Activated CD8-positive, alpha-beta memory T cell treated with anti-CD3 and anti-CD28 coated beads for 4 hours (primary cell): Measurements from ENCODE around the gene DIP2C.
"Not testable (repeated sequence)": the region's sequence is repeated elsewhere in the genome, so short reads cannot be mapped to it uniquely, and the experiment has no call there.

ENCODE experiments used
- DNase-seq, 2 donors: peaks; one replicate each; pipeline ENCODE4 v3.0.0-alpha.2; 2020; ENCODE audit warnings: low read depth in 2 of 2

The DIP2C gene, protein sequence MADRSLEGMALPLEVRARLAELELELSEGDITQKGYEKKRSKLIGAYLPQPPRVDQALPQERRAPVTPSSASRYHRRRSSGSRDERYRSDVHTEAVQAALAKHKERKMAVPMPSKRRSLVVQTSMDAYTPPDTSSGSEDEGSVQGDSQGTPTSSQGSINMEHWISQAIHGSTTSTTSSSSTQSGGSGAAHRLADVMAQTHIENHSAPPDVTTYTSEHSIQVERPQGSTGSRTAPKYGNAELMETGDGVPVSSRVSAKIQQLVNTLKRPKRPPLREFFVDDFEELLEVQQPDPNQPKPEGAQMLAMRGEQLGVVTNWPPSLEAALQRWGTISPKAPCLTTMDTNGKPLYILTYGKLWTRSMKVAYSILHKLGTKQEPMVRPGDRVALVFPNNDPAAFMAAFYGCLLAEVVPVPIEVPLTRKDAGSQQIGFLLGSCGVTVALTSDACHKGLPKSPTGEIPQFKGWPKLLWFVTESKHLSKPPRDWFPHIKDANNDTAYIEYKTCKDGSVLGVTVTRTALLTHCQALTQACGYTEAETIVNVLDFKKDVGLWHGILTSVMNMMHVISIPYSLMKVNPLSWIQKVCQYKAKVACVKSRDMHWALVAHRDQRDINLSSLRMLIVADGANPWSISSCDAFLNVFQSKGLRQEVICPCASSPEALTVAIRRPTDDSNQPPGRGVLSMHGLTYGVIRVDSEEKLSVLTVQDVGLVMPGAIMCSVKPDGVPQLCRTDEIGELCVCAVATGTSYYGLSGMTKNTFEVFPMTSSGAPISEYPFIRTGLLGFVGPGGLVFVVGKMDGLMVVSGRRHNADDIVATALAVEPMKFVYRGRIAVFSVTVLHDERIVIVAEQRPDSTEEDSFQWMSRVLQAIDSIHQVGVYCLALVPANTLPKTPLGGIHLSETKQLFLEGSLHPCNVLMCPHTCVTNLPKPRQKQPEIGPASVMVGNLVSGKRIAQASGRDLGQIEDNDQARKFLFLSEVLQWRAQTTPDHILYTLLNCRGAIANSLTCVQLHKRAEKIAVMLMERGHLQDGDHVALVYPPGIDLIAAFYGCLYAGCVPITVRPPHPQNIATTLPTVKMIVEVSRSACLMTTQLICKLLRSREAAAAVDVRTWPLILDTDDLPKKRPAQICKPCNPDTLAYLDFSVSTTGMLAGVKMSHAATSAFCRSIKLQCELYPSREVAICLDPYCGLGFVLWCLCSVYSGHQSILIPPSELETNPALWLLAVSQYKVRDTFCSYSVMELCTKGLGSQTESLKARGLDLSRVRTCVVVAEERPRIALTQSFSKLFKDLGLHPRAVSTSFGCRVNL (N-terminal part only)

DNA sequence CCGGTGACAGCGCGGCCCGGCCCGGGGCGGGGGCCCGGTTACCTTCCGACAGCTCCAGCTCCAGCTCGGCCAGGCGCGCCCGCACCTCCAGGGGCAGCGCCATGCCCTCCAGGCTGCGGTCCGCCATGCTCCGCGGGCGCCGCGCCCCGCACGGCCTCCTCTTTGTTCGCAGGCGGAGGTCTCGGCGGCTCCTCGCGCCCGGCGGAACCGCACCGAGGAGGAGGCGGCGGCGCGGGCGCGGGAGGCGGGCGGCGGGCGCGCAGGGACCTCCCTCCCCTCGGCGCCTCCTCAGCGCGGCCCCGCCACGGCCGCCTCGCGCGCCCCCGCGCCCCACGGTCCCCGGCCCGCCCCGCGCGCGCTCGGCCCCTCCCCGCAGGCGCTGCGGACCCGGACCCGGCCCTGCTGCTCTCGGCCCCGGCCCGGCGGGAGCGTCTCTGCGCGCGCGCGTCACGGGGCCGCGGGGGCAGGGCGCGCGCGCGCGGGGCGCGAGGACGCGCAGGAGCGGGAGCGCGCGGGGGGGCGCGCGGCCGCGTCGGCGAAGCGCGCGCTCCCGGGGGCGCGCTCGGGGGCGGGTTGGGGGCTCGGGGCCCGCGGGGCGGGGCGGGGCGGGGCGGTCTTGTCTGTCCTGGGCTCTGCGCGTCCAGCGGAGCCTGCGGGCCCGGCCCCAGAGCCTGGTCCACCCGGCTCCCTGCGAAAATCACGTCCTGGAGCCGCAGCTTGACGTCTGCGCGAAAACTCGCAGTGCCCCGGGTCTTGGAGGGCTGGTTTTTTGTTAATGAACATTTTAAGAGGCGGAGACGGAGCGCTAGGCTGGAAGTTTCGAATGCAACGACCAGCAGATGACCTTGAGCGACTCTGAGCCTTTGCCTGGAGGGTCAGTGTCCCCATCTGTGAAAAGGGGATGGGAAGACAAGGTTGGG lies at the start of gene DIP2C:
Gene DIP2C (minus strand): TSS at position 217 of the 920 bp plus-strand sequence. CDS start 90 bp downstream, at position 127.
- no peak for DNase-seq

DNA sequence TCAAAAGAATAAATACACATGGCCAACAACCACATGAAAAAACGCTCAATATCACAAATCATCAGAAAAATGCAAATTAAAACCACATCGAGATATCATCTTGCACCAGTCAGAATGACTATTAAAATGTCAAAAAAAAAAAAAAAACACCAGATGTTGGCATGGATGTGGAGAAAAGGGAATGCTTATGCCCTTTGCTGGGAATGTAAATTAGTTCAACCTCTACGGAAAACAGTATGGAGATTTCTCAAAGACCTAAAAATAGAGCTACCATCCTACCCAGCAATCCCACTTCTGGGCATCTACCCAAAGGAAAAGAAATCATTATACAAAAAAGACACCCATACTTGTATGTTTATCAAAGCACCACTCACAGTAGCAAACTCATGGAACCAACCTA lies 45.0 kb upstream of the DIP2C start:
- no peak for DNase-seq

DNA sequence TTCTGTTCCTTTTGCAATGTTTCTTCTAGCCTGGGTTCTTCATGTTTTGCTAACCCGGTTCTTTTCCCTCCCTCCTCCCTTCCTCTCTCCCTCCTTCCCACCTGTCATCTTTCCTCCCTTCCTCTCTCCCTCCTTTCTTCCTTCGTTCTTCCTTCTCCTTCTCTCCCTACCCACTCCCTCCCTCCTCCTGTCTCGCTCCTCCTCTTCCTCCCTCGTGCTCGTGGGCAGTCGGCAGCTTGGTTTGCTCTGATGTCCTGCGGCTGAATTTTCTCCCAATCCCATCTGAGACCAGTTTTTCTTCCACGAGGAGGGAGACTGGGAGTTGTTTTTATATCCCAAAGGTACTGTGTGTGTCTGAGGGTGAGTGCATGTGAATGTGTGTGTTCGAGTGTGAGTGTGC lies 43.6 kb upstream of the DIP2C start:
- DNase-seq: no peak

DNA sequence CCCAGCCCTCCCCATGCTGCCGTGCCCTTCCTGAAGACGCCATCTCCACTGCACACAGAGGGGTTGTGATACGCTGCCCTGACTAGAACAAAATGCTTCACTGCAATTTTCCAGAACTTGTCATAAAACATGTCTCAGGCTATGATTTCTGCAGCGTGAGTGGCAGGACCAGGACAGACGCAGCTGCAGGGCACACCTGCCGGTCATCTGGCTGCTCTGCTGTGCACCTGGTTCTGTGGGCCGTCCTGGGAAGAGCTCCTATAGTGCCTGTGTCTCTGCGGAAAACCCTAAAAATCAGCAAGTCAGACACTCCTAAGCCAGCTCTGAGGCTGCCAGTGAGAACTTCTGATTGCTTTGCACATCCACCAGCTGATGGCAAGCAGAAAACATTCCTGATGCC lies 39.7 kb upstream of the DIP2C start:
- DNase-seq: no peak

DNA sequence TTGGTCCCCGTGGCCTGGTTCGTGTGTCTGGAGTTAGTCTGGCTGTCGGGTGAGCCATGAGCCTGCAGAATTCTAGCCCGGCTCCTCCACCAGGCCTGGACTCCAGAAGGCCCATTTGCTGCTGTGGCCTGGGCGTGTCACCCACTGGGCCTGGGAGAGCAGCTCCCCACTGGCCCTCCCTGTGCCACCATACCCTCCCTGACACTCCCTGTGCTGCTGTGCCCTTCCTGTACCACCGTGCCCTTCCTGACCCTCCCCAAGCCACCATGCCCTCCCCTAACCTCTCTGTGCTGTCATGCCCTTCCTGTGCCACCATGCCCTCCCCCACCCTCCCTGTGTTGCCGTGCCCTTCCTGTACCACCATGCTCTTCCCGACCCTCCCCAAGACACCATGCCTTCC lies 39.1 kb upstream of the DIP2C start:
- no peak for DNase-seq

DNA sequence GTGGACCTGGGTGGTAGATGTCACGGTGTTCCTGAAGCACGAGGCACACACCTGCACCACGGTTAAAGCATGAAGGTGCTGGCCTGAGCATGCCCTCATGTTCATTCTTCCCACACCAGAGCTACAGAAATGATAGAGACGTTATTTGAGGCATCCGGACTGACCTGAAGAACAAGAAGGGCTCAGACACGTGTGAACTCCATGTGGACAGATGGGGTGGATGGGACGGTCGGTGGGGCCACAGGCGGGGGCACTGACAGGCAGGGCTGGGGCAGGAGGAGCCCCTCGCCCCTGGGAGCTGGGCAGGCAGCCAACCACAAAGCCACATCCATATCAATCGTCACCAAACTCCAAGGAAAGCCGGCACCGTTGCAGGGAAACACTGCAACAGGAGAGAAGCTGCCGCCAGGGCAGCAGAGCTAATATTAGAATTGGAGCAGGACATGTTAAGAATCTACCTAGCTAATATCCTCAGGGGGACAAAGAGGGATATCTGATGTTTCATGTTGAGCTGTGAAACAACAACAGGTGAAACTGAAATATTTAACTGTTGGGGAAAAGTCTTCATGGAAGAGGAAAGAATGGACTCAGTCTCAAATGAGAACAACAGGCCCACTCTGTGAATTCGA lies 37.8 kb upstream of the DIP2C start:
- no peak for DNase-seq

DNA sequence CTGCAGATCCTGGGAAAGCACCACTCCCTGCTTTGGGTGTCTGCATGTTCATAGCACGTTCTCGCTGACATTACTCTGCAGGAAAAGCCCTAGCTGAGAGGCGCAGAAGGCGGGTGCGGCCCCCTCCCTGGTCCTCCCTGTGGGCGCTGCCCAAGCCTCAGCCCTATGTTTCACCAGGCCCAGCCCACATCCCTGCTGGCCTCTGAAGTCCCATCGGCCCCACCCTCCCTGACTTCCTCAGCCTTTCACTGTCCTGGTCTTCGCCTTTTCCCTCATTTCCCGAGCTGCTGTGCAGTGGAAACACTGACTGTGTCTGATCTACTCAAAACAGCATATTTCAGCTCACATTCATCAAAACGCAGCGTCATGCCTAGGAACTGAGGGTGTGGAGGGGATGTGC lies 36.3 kb upstream of the DIP2C start:
- no peak for DNase-seq

DNA sequence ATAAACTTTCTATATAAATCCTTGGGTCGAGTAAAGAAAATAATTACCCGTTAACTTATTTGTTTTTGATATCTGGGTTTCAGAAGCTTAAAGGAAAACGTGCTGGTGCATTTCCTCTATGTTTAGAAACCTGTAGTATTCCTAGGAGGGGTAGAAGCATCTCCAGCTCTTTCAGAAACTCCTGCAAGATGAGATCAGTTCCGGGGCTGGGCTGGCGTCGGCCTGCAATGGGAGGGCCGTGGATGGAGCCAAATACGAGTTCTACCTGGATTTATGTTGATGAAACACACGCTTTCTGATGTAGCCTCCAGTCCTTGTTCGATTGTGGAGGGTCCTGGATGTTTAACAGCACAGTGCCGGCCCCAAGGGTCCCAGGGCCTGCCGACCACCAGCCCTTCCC lies 35.8 kb upstream of the DIP2C start:
- no peak for DNase-seq

DNA sequence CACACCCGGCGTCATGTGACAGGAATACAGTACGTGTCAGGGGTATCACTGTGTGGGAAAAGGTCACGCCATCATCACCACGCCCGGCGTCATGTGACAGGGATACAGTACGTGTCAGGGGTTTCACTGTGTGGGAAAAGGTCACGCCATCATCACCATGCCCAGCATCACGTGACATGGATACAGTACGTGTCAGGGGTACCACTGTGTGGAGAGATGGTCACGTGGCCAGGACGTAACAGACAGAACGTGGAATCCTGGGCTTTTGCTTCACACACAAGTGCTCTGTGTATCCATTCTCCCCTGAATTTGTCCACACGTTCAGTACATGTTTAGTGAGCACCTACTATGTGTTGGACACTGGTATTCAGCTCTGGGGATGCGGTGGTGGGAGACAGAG lies 34.5 kb upstream of the DIP2C start:
- DNase-seq: no peak

DNA sequence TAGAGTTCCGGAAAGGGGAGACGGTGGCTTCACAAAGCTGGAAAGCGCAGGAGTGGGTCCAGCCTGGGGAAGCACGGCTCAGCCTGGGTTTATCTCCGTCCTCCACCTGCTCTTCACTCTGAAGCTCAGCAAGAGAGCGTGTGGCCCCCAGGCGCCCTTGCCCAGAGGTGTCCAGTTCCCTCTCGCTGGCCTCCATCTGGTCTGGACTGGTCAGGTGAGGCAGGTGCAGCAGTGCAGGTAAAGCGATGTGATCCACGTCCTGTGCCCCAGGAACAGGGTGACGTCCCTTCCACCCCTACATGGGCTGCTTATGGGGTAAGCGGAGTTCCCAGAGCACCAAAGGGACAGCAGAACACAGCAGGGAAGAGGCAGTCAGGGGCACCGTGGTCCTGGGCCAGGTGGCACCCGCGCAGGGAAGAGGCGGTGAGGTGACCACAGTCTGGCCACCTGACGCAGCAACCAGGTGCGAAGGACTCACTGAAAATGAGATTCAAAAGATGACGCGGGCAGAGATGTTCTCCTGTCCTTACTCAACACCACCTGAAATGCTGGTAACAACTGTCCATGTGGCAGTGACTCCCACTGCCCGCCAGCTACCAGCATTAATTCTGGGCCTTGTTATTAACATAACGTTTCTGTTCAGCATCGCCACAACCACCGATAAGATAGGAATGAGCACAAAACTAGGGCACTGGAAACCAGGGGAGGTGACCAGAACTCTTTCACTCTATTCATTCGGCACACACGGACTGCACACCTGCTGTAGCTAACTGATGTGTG lies 33.0 kb upstream of the DIP2C start:
- no peak for DNase-seq

DNA sequence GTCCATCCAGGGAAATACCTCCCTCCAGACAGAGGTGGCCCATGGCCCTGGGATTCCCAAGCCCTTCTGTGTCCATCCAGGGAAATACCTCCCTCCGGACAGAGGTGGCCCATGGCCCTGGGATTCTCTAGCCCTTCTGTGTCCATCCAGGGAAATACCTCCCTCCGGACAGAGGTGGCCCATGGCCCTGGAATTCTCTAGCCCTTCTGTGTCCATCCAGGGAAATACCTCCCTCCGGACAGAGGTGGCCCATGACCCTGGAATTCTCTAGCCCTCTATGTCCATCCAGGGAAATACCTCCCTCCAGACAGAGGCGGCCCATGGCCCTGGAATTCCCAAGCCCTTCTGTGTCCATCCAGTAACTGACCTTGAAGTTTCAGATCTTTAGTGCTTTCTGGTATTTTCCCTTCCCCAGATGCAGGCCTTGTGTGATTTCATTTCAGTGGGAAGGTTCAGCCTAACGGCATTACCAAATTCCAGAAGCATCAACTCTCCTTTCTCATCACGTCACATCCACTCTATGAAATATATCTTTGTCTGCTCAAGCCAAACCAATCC lies 28.8 kb upstream of the DIP2C start:
- no peak for DNase-seq

DNA sequence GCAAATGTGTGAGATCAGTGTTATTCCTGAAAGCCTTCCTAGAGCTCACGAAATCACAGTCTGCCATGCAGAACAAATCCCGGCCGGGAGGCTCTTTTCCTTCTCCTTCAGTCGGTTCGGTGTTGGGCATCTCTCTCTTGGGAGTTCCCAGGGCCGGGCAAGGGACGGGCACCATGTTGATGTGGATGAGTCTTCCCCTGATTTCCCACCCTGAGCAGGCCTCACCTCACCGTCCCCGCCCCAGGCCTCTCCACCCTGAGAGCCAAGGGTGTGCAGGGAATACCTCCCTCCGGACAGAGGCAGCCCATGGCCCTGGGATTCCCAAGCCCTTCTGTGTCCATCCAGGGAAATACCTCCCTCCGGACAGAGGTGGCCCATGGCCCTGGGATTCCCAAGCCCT lies 28.0 kb upstream of the DIP2C start:
- DNase-seq: no peak

DNA sequence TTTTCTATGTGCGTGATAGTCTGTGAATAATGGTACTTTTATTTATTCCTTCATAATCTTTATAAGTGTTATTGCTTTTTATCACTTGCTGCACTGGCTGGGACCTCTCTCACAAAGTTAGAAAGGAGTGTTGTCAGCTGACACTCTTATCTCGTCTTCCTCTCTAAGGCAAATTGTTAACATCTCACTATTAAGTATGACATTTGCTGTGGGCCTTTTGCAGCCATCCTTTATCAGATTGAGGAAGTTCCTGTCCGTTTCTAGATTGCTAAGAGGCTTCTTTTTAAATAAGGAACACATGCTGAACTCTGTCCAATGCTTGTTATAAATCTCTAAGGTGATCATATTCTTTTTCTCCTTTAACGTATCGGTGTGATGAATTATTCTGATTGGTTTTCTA lies 27.4 kb upstream of the DIP2C start:
- no peak for DNase-seq

DNA sequence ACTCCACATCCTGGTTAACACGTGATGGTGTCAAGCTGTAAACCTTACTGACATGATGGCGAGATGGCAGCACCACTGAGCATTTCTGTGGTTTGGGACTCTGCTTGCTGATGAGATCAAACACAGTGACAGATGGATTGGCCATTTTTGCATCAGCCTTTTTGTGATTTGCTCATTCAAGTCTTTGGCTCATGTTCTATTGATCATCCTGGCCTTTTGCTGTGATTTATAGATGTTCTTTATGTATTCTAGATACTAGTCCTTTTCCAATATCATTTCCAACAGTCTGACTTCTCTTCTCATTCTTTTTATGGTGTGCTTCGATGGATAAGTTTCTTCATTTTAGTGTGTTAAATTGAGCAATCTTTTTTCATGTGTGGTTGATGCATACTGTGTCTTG lies 24.7 kb upstream of the DIP2C start:
- no peak for DNase-seq

DNA sequence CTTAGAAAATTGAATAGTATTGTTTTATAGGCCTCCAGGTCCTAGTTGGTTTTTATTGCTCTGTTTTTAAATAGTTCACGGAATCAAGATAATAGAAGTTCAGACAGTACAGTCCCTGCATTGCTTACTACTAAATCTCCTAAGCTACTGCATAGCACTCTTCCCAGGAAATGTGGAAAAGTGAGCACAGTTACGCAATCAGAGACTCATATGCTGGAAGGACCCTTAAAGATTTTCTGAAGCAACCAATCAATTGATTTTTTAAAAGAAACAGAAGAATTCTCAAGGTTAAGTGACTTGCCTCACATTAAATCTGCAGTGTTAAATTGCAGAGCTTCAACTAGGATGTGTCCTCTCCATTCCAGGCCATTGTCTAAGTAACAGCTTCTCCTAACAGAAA lies 23.1 kb upstream of the DIP2C start:
- no peak for DNase-seq

DNA sequence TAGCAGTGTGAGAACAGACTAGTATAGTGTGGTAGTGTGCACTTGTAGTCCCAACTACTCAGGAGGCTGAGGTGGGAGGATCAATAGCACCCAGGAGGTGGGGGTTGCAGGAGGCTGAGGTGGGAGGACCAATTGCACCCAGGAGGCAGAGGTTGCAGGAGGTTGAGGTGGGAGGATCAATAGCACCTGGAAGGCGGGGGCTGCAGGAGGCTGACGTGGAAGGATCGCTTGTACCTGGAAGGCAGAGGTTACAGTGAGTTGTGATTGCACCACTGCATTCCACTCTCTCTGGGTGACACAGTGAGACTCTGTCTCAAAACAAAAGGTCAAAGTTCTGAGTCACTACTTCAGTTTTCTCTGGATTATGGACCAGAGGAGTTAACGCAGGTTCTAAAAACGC lies 22.6 kb upstream of the DIP2C start:
- DNase-seq: no peak

DNA sequence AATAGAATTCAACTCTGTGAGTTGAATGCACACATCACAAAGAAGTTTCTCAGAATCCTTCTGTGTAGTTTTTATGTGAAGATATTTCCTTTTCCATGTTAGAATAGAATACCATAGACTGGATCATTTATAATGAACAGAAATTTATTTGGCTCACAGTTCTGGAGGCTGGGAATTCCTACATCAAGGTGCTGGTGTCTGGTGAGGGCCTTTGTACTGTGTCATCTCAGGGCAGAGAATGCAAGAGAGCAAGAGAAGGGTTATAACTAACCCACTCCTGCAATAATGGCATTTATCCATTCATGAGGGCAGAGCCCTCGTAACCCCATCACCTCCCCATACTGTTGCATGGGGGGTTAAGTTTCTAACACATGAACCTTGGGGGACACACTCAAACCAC lies 18.4 kb upstream of the DIP2C start:
- no peak for DNase-seq

DNA sequence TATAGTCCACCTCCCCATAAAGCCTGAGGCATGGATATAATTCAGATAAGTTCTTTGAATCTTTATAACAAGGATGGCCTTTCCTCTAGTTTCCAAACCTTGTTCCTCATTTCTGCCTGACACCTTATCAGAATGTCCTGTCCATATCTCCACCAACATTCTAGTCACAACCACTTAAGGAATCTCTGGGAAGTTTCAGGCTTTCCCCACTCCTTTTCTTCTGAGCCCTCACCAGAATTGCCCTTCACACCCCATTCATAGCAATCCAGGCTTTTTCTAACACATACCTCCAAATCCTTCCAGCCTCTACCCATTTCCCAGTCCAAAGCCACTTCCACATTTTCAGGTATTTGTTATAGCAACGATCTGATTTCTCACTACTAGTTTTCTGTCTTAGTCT lies 18.0 kb upstream of the DIP2C start:
- DNase-seq: no peak

DNA sequence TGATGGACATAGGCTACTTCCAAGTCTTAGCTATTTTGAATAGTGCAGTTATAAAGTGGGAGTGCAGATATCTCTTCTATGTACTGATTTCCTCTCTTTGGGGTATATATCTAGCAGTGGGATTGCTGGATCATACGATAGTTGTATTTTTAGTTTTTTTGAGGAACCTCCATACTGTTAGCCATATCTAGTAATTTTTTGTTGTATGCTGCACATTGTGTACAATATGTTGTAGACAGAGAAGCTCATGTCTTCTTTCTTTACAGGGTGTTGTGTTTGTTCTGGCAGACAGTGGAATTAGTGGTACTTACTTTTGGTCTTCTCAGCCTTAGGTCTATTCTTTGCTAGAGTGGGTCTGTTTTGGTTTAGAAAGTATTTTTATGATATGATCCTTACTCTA lies 13.7 kb upstream of the DIP2C start:
- DNase-seq: no peak

DNA sequence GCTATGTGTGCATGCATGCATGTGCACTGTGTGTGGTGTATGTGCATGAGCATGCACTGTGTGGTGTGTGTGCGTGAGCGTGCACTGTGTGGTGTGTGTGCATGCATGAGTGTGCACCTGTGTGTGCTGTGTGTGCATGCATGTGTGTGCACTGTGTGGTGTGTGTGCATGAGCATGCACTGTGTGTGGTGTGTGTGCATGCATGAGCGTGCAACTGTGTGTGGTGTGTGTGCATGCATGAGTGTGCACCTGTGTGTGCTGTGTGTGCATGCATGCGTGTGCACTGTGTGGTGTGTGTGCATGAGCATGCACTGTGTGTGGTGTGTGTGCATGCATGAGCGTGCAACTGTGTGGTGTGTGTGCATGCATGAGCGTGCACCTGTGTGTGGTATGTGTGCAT lies 10.7 kb upstream of the DIP2C start:
- not testable (repeated sequence) for DNase-seq
